Activated B cell treated with CpG ODN at 0.5 μM for 24 hours (primary cell): ENCODE data around the gene SLC25A30. TPM values are rescaled to one million over a fixed set of nuclear protein-coding genes. Genes with fewer than 3 reads are reported as not detected.

Source experiments
- ATAC-seq: fragments of 200-7000 bp; cut with Tn5 transposase; one replicate; pipeline ENCODE4 v1.10.0; 2021; ENCODE audit warnings: low read depth, mild to moderate bottlenecking, moderate library complexity
- CTCF ChIA-PET: fragments of 350-600 bp; sonication (Branson Sonifier 250); formaldehyde crosslinking; loops from one replicate; lab custom pipeline; 2021; ENCODE audit warnings: antibody characterized with exemption; lab: Charles Lee
- POLR2A ChIA-PET: fragments of 350-600 bp; sonication (Branson Sonifier 250); formaldehyde crosslinking; loops from one replicate; lab custom pipeline; 2021; ENCODE audit warnings: antibody characterized with exemption; lab: Charles Lee
- DNase-seq: peaks from one replicate; pipeline ENCODE4 v3.0.0; 2022
- H3K27ac Mint-ChIP-seq: one replicate; pipeline ENCODE4 v1.8.0; 2020; ENCODE audit warnings: mixed read lengths
- H3K27me3 Mint-ChIP-seq: one replicate; pipeline ENCODE4 v1.8.0; 2021; ENCODE audit warnings: mixed read lengths
- H3K36me3 Mint-ChIP-seq: one replicate; pipeline ENCODE4 v1.8.0; 2021; ENCODE audit warnings: low read depth, mixed read lengths
- H3K4me1 Mint-ChIP-seq: one replicate; pipeline ENCODE4 v1.8.0; 2021; ENCODE audit warnings: mixed read lengths
- H3K4me3 Mint-ChIP-seq: one replicate; pipeline ENCODE4 v1.8.0; 2020; ENCODE audit warnings: mild to moderate bottlenecking, mixed read lengths
- H3K9me3 Mint-ChIP-seq: one replicate; pipeline ENCODE4 v1.8.0; 2020; ENCODE audit warnings: mixed read lengths
- intact Hi-C: fragments of 100-400 bp; cut with micrococcal nuclease; formaldehyde crosslinking; loops from one replicate; pipeline ENCODE4 v1.15.1; 2024
- total RNA-seq: library from RNA; stranded (reverse); gene quantifications from 2 replicates; pipeline ENCODE4 v1.2.3, GENCODE V29; 2022
- TF ChIP-seq, protein P1 (sequence below): fragments of 200-600 bp; IDR thresholded peaks from one replicate; pipeline ENCODE4 v1.8.0; 2022; ENCODE audit warnings: antibody characterized with exemption, mild to moderate bottlenecking

The SLC25A30 gene, protein sequence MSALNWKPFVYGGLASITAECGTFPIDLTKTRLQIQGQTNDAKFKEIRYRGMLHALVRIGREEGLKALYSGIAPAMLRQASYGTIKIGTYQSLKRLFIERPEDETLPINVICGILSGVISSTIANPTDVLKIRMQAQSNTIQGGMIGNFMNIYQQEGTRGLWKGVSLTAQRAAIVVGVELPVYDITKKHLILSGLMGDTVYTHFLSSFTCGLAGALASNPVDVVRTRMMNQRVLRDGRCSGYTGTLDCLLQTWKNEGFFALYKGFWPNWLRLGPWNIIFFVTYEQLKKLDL
- 19.0 and 19.3 TPM in 2 replicates for total RNA-seq

DNA sequence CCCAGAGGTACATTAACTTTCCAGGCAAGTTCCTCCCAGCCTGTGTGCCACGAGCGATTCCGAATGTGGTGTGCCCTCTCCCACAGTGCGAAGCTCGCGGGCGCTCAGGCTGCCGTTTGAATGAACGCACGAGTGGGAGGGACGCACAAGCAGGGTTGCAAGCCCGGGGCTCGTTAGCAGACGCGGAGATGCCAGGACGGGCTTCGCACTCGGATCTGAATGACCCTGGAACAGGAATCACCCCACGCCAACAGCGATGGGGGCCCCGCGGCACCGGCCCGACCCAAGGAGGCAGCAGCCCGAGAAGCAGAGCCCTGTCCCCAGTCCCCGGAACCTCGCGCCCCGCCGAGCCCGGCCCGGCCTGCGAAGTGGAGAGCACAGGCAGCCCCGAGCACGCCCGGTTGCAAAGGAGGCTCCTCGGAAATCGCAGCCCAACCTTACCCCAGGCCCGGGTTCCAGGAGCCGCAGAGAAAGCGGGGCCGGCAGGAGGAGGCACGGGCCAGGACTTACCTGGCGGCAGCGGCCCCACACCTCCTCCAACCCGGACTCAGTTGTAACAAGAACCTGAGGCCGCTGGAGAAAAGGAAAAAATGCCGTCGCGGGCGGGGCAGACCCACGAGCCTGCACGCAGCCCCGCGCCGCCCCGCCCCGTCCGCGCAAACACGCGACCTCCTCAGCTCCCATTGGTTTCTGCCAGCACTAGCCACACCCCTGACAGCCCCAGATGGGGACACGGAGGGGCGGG, at the start of gene SLC25A30:
Gene SLC25A30 (minus strand): TSS at position 584 of the 745 bp plus-strand sequence. CDS start 6,948 bp downstream, outside the sequence.
- peaks cover 13% of the 10 kb centered on the region for H3K36me3 Mint-ChIP-seq
- peak within 1 kb of the TSS; percentile 97 for H3K27ac Mint-ChIP-seq
- intact Hi-C loops: loop anchor here (1.0 to 5.0 kb wide), 7 partner anchors 46 to 841 kb away; partner anchors contain the start of genes COG3, LCP1, TPT1 and TSC22D1
- peak within 1 kb of the TSS; percentile 95 for H3K4me3 Mint-ChIP-seq
- no peaks in the 10 kb centered on the region for H3K27me3 Mint-ChIP-seq
- no peaks in the 10 kb centered on the region for H3K9me3 Mint-ChIP-seq
- CTCF ChIA-PET: interaction anchor here (1.5 to 2.8 kb wide), 2 partner anchors 23 to 48 kb away, joined by 5 to 17 read pairs; no protein-coding TSS in a partner anchor
- DNase-seq (peak; percentile 87), ATAC-seq (peak; percentile 96)
- TF ChIP-seq, protein P1, sequence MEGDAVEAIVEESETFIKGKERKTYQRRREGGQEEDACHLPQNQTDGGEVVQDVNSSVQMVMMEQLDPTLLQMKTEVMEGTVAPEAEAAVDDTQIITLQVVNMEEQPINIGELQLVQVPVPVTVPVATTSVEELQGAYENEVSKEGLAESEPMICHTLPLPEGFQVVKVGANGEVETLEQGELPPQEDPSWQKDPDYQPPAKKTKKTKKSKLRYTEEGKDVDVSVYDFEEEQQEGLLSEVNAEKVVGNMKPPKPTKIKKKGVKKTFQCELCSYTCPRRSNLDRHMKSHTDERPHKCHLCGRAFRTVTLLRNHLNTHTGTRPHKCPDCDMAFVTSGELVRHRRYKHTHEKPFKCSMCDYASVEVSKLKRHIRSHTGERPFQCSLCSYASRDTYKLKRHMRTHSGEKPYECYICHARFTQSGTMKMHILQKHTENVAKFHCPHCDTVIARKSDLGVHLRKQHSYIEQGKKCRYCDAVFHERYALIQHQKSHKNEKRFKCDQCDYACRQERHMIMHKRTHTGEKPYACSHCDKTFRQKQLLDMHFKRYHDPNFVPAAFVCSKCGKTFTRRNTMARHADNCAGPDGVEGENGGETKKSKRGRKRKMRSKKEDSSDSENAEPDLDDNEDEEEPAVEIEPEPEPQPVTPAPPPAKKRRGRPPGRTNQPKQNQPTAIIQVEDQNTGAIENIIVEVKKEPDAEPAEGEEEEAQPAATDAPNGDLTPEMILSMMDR: no peak
- POLR2A ChIA-PET: interaction anchor here (0.6 to 3.2 kb wide), 12 partner anchors 14 to 998 kb away, joined by 3 to 33 read pairs (median 6); partner anchors contain the start of genes COG3 and TPT1
- peaks cover 22% of the 10 kb centered on the region for H3K4me1 Mint-ChIP-seq

DNA sequence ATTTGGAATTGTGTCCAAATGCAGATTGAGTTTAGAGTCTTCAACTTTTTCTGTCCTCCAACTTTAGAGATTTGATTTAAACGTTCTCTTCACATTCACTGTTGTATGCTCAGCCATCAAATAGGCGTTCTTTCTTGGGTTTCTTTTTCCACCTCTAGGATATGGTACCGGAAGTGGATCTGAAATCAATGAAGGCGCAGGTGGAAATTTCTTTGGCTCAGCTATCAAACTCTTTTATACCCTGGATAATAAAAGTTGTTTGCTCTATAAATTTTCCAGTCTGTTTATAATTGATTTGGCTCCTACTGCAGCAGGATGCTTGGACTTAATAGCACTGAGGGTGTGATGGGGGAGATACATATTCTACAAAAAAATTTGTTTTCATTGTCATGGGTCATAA, 48.2 kb upstream of the SLC25A30 start:
- Mint-ChIP-seq H3K27me3 (no peaks in the 10 kb centered on the region), H3K4me3 (peak overlapping the region; percentile 95), H3K9me3 (no peaks in the 10 kb centered on the region), H3K36me3 (peaks cover 16% of the 10 kb centered on the region), H3K27ac (peak overlapping the region; percentile 30), H3K4me1 (peaks cover 49% of the 10 kb centered on the region)
- TF ChIP-seq, protein P1: no peak
- DNase-seq (no peak), ATAC-seq (no peak)
- POLR2A ChIA-PET: interaction anchor here (0.6 kb wide), 1 partner anchor 941 kb away, joined by 9 read pairs; no protein-coding TSS in a partner anchor
- intact Hi-C loops: loop anchor here (10.0 kb wide), 1 partner anchor 1322 kb away; no protein-coding TSS in a partner anchor
- CTCF ChIA-PET: no interaction called here

DNA sequence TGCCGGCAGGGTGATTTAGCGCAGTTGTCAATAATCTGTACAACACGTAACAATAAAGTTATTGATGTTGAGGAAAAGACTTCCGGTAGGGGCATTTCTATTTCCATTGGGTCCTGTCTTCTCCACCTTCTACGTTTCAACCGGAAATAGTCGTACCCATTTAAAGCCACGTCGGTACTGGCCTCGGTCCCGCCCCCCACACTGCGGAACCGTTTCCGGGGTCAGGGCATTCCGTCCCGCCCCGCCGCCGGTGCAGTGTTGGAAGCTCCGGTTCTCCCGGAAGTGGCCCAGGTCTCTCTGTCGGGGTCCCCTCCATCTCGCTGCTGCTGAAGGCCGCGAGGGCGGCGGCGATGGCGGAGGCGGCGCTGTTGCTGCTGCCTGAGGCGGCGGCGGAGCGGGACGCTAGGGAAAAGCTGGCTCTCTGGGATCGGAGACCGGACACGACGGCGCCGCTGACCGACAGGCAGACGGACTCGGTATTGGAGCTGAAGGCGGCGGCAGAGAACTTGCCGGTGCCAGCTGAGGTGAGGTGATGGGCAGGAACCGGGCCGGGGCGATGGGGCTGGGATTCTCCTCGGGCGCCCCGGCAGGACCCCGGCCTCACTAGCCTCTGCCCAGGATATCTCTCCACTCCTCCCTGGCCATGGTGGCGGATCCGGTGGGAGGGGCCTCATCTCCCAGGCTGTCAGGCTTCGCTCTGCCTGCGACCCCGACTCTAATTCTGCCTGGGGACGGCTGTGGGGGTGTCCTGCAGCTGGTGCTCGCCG, 46.7 kb upstream of the SLC25A30 start, which contains the start of gene COG3:
Gene COG3 (plus strand): TSS at position 253 of the 767 bp plus-strand sequence. CDS start 98 bp downstream, at position 351.
- peaks cover 41% of the 10 kb centered on the region for H3K4me1 Mint-ChIP-seq
- intact Hi-C loops: loop anchor here (1.0 to 10.0 kb wide), 8 partner anchors 48 to 1320 kb away; partner anchors contain the start of genes GPALPP1, NUFIP1, TPT1 and ZC3H13
- DNase-seq: peak; percentile 90
- peaks cover 1% of the 10 kb centered on the region for H3K27me3 Mint-ChIP-seq
- H3K9me3 Mint-ChIP-seq: no peaks in the 10 kb centered on the region
- CTCF ChIA-PET: no interaction called here
- TF ChIP-seq, protein P1: no peak
- peak within 1 kb of the TSS; percentile 90 for H3K27ac Mint-ChIP-seq
- peak within 1 kb of the TSS; percentile 95 for H3K4me3 Mint-ChIP-seq
- POLR2A ChIA-PET: interaction anchor here (0.5 to 2.5 kb wide), 5 partner anchors 47 to 391 kb away, joined by 5 to 33 read pairs (median 7); partner anchors contain the start of genes SLC25A30 and TPT1
- H3K36me3 Mint-ChIP-seq: peaks cover 16% of the 10 kb centered on the region
- ATAC-seq: peak; percentile 97

DNA sequence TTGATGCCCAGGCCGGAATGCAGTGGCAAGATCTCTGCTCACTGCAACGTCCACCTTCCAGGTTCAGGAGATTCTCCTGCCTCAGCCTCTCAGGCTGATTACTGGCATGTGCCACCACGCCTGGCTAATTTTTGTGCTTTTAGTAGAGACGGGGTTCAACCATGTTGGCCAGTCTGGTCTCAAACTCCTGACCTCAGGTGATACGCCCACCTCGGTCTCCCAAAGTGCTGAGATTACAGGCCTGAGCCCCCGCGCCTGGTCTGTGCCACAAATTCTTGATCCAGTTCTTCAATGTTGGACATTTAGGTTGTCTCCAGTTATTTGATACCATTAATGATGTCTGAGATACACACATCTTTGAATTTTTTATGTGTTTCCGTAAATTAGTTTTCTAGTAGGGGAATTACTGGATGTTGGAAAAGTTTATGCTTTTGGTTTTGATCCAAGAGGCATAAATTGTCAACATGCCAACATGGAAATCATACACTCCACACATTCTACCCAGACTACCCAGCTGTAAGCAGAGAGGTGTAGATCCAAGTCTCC, 46.0 kb upstream of the SLC25A30 start:
- H3K36me3 Mint-ChIP-seq: peaks cover 16% of the 10 kb centered on the region
- peak overlapping the region; percentile 95 for H3K4me3 Mint-ChIP-seq
- H3K27me3 Mint-ChIP-seq: peaks cover 1% of the 10 kb centered on the region
- ATAC-seq: no peak
- POLR2A ChIA-PET: interaction anchor here (0.9 to 2.5 kb wide), 4 partner anchors 47 to 123 kb away, joined by 5 to 33 read pairs (median 13); partner anchors contain the start of genes SLC25A30 and TPT1
- intact Hi-C loops: loop anchor here (1.0 to 10.0 kb wide), 8 partner anchors 47 to 1319 kb away; partner anchors contain the start of genes GPALPP1, NUFIP1, TPT1 and ZC3H13
- H3K9me3 Mint-ChIP-seq: no peaks in the 10 kb centered on the region
- CTCF ChIA-PET: no interaction called here
- no peak for DNase-seq
- peaks cover 39% of the 10 kb centered on the region for H3K4me1 Mint-ChIP-seq
- H3K27ac Mint-ChIP-seq: peak overlapping the region; percentile 90
- TF ChIP-seq, protein P1: no peak
